Activated T-cell treated with anti-CD3 and anti-CD28 coated beads, Interleukin-2, amount 50 U/mL, for 4 hours (primary cell): ENCODE data around the gene ALS2. TPM values are rescaled to one million over a fixed set of nuclear protein-coding genes. Genes with fewer than 3 reads are reported as not detected.
"Not testable (repeated sequence)": the region's sequence is repeated elsewhere in the genome, so short reads cannot be mapped to it uniquely, and the experiment has no call there.

Source experiments
- ATAC-seq, 2 donors: fragments of 200-7000 bp; cut with Tn5 transposase; one replicate each; pipeline ENCODE4 v1.10.0; 2021
- DNase-seq: peaks from one replicate; pipeline ENCODE4 v3.0.0-alpha.2; 2020
- H3K27me3 Mint-ChIP-seq: one replicate; pipeline ENCODE4 v1.8.0; 2021; ENCODE audit warnings: low read depth, mixed read lengths
- H3K36me3 Mint-ChIP-seq: one replicate; pipeline ENCODE4 v1.8.0; 2022; ENCODE audit warnings: mixed read lengths; ENCODE audit not compliant: insufficient read depth
- H3K4me1 Mint-ChIP-seq: one replicate; pipeline ENCODE4 v1.8.0; 2021; ENCODE audit warnings: low read depth, mixed read lengths
- H3K4me3 Mint-ChIP-seq: one replicate; pipeline ENCODE4 v1.8.0; 2021; ENCODE audit warnings: mild to moderate bottlenecking, moderate library complexity, mixed read lengths
- H3K9me3 Mint-ChIP-seq: one replicate; pipeline ENCODE4 v1.8.0; 2021; ENCODE audit warnings: mixed read lengths
- total RNA-seq, 3 donors: library from RNA; stranded (reverse); gene quantifications; one replicate each; pipeline ENCODE4 v1.2.1, GENCODE V29; 2021

ALS2 gene
- 10 to 100 TPM; 13.3 to 15.1 (median 14.8) TPM for total RNA-seq

GRCh38 chr2:201780674-201781493, at the start of gene ALS2:
Gene ALS2 (minus strand): TSS chr2:201780933. CDS start chr2:201768885, 12,048 bp downstream.
- no peaks in the 10 kb centered on the region for H3K36me3 Mint-ChIP-seq

GRCh38 chr2:201828220-201828619, 47.5 kb upstream of the ALS2 start:
- H3K9me3 Mint-ChIP-seq: no peaks in the 10 kb centered on the region
- H3K36me3 Mint-ChIP-seq: no peaks in the 10 kb centered on the region
- DNase-seq: no peak
- H3K27me3 Mint-ChIP-seq: peaks cover 6% of the 10 kb centered on the region
- H3K4me1 Mint-ChIP-seq: no peaks in the 10 kb centered on the region
- no peak for ATAC-seq
- H3K4me3 Mint-ChIP-seq: no peak overlapping the region

More at GRCh38 chr2:201780674-201781493, at the start of gene ALS2:
- H3K4me1 Mint-ChIP-seq: peaks cover 18% of the 10 kb centered on the region
- ATAC-seq (peak; percentile 97 to 98), DNase-seq (peak; percentile 91)
- peak within 1 kb of the TSS; percentile 96 for H3K4me3 Mint-ChIP-seq
- peaks cover 3% of the 10 kb centered on the region for H3K27me3 Mint-ChIP-seq
- H3K9me3 Mint-ChIP-seq: no peaks in the 10 kb centered on the region

GRCh38 chr2:201827621-201828020, 46.9 kb upstream of the ALS2 start:
- H3K27me3 Mint-ChIP-seq: peaks cover 6% of the 10 kb centered on the region
- H3K9me3 Mint-ChIP-seq: no peaks in the 10 kb centered on the region
- ATAC-seq (no peak), DNase-seq (no peak)
- H3K4me1 Mint-ChIP-seq: no peaks in the 10 kb centered on the region
- H3K36me3 Mint-ChIP-seq: no peaks in the 10 kb centered on the region
- no peak overlapping the region for H3K4me3 Mint-ChIP-seq

- Mint-ChIP-seq H3K9me3 (no peaks in the 10 kb centered on the region), H3K4me3 (no peak overlapping the region), H3K36me3 (no peaks in the 10 kb centered on the region), H3K27me3 (peaks cover 4% of the 10 kb centered on the region), H3K4me1 (no peaks in the 10 kb centered on the region)
- ATAC-seq (no peak), DNase-seq (no peak)
Observed at GRCh38 chr2:201824212-201824611, 43.5 kb upstream of the ALS2 start.

- no peaks in the 10 kb centered on the region for H3K9me3 Mint-ChIP-seq
- ATAC-seq: no peak
- DNase-seq: no peak
- no peaks in the 10 kb centered on the region for H3K36me3 Mint-ChIP-seq
- H3K4me3 Mint-ChIP-seq: no peak overlapping the region
- H3K27me3 Mint-ChIP-seq: peaks cover 8% of the 10 kb centered on the region
- no peaks in the 10 kb centered on the region for H3K4me1 Mint-ChIP-seq
Observed at GRCh38 chr2:201821080-201821479, 40.3 kb upstream of the ALS2 start.

DNA sequence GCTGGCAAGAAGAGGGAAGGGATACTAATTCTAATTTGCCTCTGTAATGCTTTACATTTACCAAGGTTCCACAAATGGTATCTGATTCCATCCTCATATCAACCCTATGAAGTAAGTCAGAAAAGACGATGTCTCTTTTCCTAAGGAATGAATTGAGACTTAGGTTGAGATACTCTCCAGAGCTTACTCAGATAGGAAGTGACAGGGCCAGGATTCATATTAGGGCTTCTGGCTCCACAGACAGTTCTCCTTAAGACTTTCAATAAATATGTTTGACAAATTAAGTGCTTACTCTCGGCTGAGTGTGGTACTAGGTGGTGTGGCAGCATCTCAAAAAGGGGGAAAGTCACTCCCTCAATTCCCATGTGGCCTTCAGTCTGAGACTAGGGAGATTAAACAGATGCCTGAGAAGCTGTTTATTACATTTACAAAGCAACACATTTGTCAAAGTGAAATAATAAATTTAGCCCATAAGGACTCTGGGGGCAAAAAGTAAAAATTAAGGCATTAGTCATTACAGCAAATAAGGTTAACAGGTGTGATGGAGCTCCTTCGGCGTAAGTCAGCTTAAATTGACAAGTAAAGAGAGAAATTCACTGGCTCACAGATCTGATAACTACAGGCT, 39.8 kb upstream of the ALS2 start:
- ATAC-seq: no peak
- no peaks in the 10 kb centered on the region for H3K4me1 Mint-ChIP-seq
- peaks cover 5% of the 10 kb centered on the region for H3K27me3 Mint-ChIP-seq
- H3K4me3 Mint-ChIP-seq: no peak overlapping the region
- no peaks in the 10 kb centered on the region for H3K36me3 Mint-ChIP-seq
- DNase-seq: no peak
- no peaks in the 10 kb centered on the region for H3K9me3 Mint-ChIP-seq

DNA sequence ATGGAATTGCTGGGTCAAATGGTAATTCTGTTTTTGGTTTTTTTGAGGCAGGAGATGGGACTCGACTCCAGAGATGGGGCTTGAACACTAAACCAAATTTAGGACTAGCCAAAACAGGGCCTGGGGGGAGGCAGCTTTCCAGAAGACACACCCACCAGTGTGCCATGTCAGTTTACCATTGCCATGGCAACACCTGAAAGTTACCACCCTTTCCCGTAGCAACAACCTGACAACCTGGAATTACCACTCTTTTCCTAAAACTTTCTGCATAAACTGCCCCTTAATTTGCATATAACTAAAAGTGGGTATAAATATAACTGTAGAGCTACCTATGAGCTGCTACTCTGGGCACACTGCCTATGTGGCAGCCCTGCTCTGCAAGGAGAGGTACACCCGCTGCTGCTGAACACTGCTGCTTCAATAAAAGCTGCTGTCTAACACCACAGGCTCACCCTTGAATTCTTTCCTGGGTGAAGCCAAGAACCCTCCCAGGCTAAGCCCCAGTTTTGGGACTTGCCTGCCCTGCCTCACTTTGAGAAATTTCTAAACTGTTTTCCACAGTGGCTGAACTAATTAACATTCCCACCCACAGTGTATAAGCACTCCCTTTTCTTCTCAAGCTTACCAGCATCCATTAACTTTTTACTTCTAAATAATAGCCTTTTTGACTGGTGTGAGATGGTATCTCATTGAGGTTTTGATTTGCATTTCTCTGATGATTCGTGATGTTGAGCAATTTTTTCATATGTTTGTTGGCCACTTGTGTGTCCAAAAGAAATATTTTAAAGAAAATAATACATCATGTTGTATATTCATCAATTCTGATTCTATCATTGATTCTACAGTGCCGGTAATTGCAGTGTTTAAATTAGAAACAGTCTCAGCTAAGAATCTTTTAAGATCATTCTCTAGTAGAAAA, 36.2 kb upstream of the ALS2 start:
- Mint-ChIP-seq H3K27me3 (peaks cover 12% of the 10 kb centered on the region), H3K4me3 (no peak overlapping the region), H3K4me1 (no peaks in the 10 kb centered on the region), H3K36me3 (no peaks in the 10 kb centered on the region), H3K9me3 (no peaks in the 10 kb centered on the region)
- no peak for DNase-seq
- ATAC-seq: no peak

DNA sequence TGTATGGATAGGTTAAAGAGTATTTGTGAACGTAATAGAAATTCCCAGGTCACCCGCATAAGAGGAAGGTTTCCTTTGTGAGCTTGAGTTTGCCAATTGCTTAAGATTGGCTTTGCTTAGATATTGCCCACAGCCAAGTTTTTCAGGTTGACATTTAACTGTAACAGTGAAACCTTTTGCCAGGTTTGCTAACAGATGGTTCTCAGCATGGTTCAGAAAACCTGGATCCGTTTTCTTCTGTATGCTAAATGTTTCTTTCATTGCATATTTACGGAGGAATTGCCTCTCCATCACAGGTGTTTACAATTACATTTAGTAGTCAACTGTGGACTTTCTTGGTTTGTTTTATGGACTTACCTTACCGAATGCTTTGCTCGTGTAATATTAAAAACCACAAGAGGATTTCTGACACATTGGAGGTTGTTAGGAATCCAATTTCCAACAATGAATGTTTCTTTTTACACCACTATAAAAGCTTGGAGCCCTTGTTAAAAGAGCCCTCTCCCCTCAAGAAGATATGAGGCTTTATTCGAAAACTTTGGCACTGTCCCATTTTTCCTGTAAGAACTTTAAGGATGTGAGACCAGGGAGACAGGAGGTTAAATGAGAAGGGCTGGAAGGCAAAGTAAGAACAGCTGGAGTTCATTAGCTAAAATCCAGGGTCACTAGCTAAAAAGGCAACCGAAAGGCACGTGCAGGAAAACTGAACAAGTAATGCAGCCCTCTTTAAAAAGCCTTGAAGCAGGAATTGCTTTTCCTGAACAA, 33.4 kb upstream of the ALS2 start:
- DNase-seq (no peak), ATAC-seq (no peak)
- H3K9me3 Mint-ChIP-seq: no peaks in the 10 kb centered on the region
- no peaks in the 10 kb centered on the region for H3K36me3 Mint-ChIP-seq
- H3K4me1 Mint-ChIP-seq: no peaks in the 10 kb centered on the region
- H3K4me3 Mint-ChIP-seq: no peak overlapping the region
- peaks cover 25% of the 10 kb centered on the region for H3K27me3 Mint-ChIP-seq

DNA sequence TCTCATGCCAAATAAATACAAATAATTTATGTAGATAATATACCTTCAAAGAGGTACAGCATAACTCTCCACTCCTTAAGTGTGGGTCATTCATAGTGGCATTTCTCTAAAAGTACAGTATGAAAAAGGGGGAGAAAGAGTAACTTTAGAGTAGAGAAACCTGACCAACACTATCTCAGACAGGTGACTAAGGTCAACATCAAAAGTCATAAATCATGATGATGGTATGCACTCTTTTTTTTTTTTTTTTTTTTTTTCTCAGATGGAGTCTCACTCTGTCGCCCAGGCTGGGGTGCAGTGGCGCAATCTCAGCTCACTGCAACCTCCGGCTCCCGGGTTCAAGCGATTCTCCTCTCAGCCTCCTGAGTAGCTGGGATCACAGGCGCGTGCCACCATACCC, 29.9 kb upstream of the ALS2 start:
- H3K36me3 Mint-ChIP-seq, H3K4me3 Mint-ChIP-seq, ATAC-seq, DNase-seq, H3K4me1 Mint-ChIP-seq, H3K9me3 Mint-ChIP-seq: not testable (repeated sequence)
- peaks cover 26% of the 10 kb centered on the region for H3K27me3 Mint-ChIP-seq

GRCh38 chr2:201809633-201810032, 28.9 kb upstream of the ALS2 start:
- Mint-ChIP-seq H3K27me3 (peaks cover 26% of the 10 kb centered on the region), H3K36me3 (no peaks in the 10 kb centered on the region), H3K9me3 (no peaks in the 10 kb centered on the region), H3K4me1 (no peaks in the 10 kb centered on the region), H3K4me3 (no peak overlapping the region)
- DNase-seq (no peak), ATAC-seq (no peak)

GRCh38 chr2:201808027-201808426, 27.3 kb upstream of the ALS2 start:
- no peak for DNase-seq
- H3K9me3 Mint-ChIP-seq: no peaks in the 10 kb centered on the region
- H3K36me3 Mint-ChIP-seq: no peaks in the 10 kb centered on the region
- no peaks in the 10 kb centered on the region for H3K4me1 Mint-ChIP-seq
- peaks cover 24% of the 10 kb centered on the region for H3K27me3 Mint-ChIP-seq
- no peak overlapping the region for H3K4me3 Mint-ChIP-seq
- ATAC-seq: no peak

- no peaks in the 10 kb centered on the region for H3K36me3 Mint-ChIP-seq
- H3K4me1 Mint-ChIP-seq: no peaks in the 10 kb centered on the region
- ATAC-seq: no peak
Observed at GRCh38 chr2:201807452-201807999, 26.8 kb upstream of the ALS2 start.

DNA sequence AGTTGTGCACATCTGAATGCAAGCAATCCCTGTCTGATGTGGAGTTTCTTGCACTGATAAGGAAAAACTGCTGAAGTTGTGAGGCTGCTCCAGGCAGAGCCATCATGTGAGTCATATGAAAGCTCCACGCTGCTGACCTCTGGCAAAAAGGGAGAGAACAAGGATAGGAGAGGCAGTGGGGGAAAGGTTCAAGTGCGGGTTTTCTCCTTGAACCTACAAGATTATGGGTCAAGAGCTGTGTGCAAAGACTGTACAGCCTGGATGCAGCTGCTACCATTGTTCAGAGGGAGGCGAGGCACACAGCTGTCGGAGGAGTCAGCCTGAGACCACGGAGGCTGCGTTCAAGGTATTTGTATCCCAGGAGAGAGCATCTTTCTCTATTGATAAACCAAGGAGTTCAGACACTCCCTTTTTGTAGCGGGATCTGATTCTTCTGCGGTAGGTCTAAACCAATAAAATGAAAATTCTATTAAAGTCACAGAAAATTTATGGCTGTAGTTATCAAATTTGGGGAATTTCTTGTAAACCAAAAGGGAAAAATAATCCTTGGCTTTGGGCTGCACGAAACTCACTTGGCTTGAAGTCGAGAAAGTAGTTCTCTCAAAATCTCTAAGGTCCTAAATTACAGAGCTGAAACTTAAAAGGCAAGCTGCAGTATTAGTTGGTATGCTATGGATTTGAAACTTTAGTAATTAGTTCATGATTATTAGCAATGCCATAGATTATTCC, 25.9 kb upstream of the ALS2 start, which contains the start of gene CDK15:
Gene CDK15 (plus strand): TSS at position 96 of the 729 bp plus-strand sequence. CDS start 128 bp downstream, at position 224.
- Mint-ChIP-seq H3K9me3 (no peaks in the 10 kb centered on the region), H3K4me3 (no peak within 1 kb of the TSS), H3K27me3 (peaks cover 26% of the 10 kb centered on the region), H3K36me3 (no peaks in the 10 kb centered on the region), H3K4me1 (no peaks in the 10 kb centered on the region)
- DNase-seq (no peak), ATAC-seq (no peak)

More at GRCh38 chr2:201807452-201807999, 26.8 kb upstream of the ALS2 start:
- H3K9me3 Mint-ChIP-seq: no peaks in the 10 kb centered on the region
- H3K27me3 Mint-ChIP-seq: peaks cover 24% of the 10 kb centered on the region
- no peak overlapping the region for H3K4me3 Mint-ChIP-seq
- no peak for DNase-seq
